ENCODE data around the gene NFYA.

The NFYA gene

GRCh38 chr6:41072836-41073202 lies at the start of gene NFYA:
Gene NFYA (plus strand): TSS chr6:41072974. CDS start chr6:41079090, 6,116 bp downstream.
- ChIA-PET POLR2A (ENCODE audit: low non-redundant PET) (interaction anchor here (0.6 to 1.1 kb wide), 2 partner anchors 27 to 633 kb away, joined by 3 to 4 read pairs; no protein-coding TSS in a partner anchor), CTCF (interaction anchor here (0.7 kb wide), 1 partner anchor 105 kb away, joined by 3 read pairs; no protein-coding TSS in a partner anchor)
- TF ChIP-seq CTCF (conservative IDR thresholded peaks at IDR 0.05; ENCODE audit: low read depth) = no peak
- DNase-seq (ENCODE audit: low spot score) = peak; percentile 99
- peak within 1 kb of the TSS; percentile 100 for H3K27ac ChIP-seq

DNA sequence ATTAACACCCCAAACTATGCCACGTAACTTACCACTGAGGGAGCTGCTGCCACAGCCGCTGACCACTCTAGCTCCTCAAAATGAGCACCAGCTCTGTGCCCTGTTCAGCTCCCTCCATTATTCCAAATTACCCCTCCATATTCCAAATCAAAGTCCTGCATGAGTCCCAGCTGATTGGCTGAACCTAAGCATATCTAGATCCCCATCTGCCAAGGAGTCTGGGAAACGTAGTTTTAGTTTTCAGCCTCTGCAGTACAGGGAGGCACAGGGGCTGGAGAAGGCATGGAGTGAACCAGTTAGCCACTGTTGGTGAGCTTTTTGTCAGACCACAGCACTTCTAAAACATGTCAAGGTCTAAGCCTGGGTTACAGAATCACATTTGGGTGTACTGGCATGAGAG lies 49.7 kb upstream of the NFYA start:
- no peak for DNase-seq (ENCODE audit: low spot score)
- ChIA-PET CTCF (no interaction called here), POLR2A (ENCODE audit: low non-redundant PET) (no interaction called here)
- no peak overlapping the region for H3K27ac ChIP-seq
- TF ChIP-seq CTCF (conservative IDR thresholded peaks at IDR 0.05; ENCODE audit: low read depth) = no peak

DNA sequence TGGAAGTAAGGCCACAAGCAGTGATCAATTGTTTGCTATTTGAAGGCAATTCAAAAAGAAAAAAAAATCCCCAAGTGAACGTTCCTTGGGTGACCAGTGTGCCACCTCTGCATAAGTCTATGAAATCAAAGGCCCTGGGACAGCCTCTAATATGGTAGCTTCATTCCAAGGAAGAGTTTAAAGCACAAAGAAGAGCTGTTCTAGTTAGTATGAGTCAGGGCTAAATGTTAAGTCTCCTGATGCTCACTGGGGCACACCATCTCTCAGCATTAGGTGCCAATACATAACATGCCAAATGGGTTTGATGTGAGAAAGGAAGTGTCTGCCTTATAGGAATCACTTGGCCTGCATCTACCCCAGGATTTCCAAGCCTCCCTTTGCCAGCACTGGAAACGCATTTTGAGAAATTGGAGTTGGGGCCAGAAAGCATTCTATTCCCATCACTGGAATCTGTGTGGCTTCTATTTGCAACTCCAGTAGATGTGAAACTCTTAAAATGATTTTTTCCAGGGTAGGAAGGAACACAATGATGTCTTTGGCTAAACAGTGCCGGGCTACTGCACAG lies 46.7 kb upstream of the NFYA start:
- ChIA-PET CTCF (no interaction called here), POLR2A (ENCODE audit: low non-redundant PET) (no interaction called here)
- no peak for DNase-seq (ENCODE audit: low spot score)
- no peak overlapping the region for H3K27ac ChIP-seq
- no peak for TF ChIP-seq CTCF (conservative IDR thresholded peaks at IDR 0.05; ENCODE audit: low read depth)

DNA sequence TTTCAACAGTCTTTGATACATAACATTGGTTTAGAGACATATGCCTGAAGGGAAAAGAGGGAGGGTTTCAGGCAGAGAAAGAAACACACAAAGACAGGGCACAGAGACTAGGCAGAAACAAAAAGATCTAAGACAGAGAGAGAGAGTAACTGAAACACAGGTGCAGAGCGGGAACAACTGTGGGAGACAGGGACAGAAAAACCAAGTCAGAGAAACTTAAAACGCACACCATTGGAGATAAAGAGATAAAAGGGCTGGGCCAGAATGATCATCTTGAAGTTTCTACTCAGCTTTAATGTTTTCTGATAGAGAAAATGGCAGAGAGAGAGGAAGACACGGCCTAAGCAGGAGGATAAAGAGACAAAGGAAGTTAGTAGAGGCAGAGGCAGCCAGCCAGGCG lies 45.5 kb upstream of the NFYA start:
- no peak overlapping the region for H3K27ac ChIP-seq
- CTCF ChIA-PET = interaction anchor here (0.6 to 1.3 kb wide), 5 partner anchors 8 to 442 kb away, joined by 3 to 5 read pairs (median 4); partner anchors contain the start of gene TSPO2
- no peak for DNase-seq (ENCODE audit: low spot score)
- no peak for TF ChIP-seq CTCF (conservative IDR thresholded peaks at IDR 0.05; ENCODE audit: low read depth)
- POLR2A ChIA-PET (ENCODE audit: low non-redundant PET) = no interaction called here

DNA sequence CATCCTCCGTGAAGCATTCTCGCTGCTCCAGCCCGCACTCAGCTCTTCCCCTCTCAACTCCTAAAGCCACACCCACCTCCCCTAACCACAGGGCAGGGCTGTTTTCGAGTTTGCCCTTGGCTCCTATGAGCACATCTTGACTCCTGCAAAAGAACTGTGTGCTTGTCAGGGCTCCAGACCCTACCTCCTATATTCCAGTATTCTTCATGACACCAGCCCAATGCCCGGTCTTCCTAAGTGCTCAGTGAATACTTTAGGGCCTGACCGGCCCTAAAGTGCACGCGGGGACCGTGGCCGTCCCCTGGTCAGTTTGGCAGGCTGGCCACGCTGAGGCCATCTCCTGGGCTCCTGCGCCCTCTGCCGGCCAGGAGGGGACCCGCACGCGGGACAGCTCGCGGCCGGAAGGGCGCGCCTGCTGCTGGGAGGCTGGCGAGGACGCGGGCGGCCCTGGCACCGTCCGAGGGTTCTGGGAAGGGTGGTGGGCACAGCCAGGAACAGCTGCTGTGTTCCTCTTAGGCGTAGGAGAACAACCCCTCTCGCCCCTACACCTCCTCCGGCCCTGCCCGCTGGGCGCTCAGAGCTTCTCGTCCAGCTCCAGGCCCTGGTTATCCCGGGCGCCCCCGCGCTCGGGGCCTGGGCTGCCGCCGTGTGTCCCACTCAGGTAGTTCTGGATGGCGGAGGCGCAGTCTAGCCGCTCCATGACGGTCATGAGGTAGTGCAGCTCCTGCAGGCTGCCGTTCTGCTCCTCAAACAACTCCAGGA lies 44.8 kb upstream of the NFYA start:
- peak; percentile 95 for TF ChIP-seq CTCF (conservative IDR thresholded peaks at IDR 0.05; ENCODE audit: low read depth)
- H3K27ac ChIP-seq = no peak overlapping the region; the same call in 1 of the 2 replicates
- CTCF ChIA-PET = interaction anchor here (0.6 to 1.8 kb wide), 16 partner anchors 9 to 699 kb away, joined by 3 to 10 read pairs (median 3); partner anchors contain the start of gene TSPO2
- POLR2A ChIA-PET (ENCODE audit: low non-redundant PET) = interaction anchor here (0.6 to 0.8 kb wide), 2 partner anchors 10 to 647 kb away, joined by 3 read pairs; no protein-coding TSS in a partner anchor
- peak; percentile 75 for DNase-seq (ENCODE audit: low spot score)

DNA sequence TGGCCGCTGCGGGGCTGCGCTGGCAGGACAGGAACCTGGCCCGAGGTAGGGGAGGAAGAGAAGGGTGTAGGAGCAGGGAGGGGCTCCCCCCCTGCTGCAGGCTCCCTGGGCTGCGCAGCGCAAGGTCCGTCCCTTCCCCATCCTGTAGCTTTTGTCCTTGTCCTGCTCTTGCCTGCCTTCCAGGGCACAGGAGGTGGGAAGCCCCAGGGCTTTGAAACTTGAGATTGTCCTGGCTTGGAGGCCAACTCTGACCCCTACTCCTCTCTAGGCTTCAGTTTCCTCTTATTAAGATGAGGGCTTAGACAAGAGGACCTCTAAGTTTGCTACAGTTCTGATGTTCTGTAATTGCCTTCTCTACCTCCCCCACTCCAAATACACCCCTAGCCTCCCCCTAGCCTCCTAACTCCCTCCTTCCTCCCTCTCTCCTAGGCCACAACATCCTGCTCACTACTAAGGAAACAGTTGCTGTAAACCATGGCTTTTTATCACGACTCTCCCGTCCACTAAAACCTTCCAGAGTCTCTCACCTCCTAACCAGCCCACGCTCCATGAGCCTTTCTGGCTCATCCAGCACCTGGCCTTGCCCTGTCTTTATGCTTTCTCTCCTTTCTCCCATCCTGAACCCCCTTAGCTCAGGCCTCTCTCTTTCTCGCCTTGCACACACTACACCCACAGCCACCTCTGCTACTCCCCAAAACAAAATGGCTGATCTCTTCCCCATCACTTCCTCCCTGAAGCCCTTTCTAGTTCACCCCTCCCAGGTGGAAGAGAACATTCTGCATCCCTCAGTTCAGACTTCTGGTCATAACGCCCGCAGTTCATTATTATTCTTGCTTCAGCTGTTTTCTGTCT lies 44.0 kb upstream of the NFYA start:
- ChIA-PET CTCF (interaction anchor here (0.6 to 1.8 kb wide), 11 partner anchors 10 to 700 kb away, joined by 3 to 10 read pairs (median 3); no protein-coding TSS in a partner anchor), POLR2A (ENCODE audit: low non-redundant PET) (interaction anchor here (0.8 kb wide), 1 partner anchor 11 kb away, joined by 3 read pairs; no protein-coding TSS in a partner anchor)
- H3K27ac ChIP-seq = no peak overlapping the region; the same call in 1 of the 2 replicates
- TF ChIP-seq CTCF (conservative IDR thresholded peaks at IDR 0.05; ENCODE audit: low read depth) = no peak
- no peak for DNase-seq (ENCODE audit: low spot score)
